ENCODE measurements around the gene ASPSCR1. TPM values are rescaled to one million over a fixed set of nuclear protein-coding genes. Genes with fewer than 3 reads are reported as not detected.

Gene ASPSCR1
- total and polyA plus RNA-seq, 9 of the 15 experiments (the other 6 are each of a cell fraction or from before 2014, with no cell fraction given), result 0.90 to 36.9 (median 11.6) TPM

DNA sequence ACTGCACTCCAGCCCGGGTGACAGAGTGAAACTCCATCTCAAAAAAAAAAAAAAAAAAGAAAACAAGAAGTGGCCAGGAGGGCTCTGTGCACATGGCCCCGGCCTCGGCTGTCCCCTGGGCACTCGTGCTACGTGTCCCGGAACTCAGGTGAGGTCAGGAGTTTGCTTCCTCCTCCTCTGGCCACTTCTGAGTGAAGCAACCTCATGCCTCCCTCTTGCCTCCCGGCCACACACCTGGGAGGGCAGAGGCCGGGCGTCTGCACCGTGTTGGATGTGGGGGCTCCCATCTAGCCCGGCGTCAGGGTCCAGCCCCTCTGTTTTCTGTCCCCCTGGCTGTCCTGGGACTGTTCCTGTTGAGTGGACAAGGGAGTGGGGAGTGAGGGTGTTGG, 22.2 kb downstream of the ASPSCR1 start:
- Histone ChIP-seq H3K9me1 (ENCODE audit: control insufficient read depth, insufficient read depth, low read length) (no peaks in the 10 kb centered on the region), H2AFZ (ENCODE audit: low read depth, low read length) (no peak overlapping the region), H3K27ac (ENCODE audit: extremely low read depth, low read depth, low read length) (no peak overlapping the region), H4K20me1 (replicated peaks; ENCODE audit: control insufficient read depth, insufficient read depth, low read length) (no peaks in the 10 kb centered on the region), H3K9me3 (replicated peaks; ENCODE audit: control insufficient read depth, insufficient read depth, low read depth, low read length) (no peaks in the 10 kb centered on the region), H3K4me2 (ENCODE audit: insufficient read depth, low read length) (no peak overlapping the region), H3K9ac (ENCODE audit: insufficient read depth in 1 of 2, low read depth in 2 of 2, low read length in 2 of 2) (no peak overlapping the region; a peak in 1 of 4 replicates), H3K4me1 (replicated peaks in 1 of 2; ENCODE audit: control insufficient read depth in 2 of 2, insufficient read depth in 2 of 2, low read length in 2 of 2) (peaks cover 0 to 63% of the 10 kb centered on the region in 2 experiments; a peak in 2 of 5 replicates), H3K36me3 (ENCODE audit: control insufficient read depth, insufficient read depth, low read length) (peaks cover 6% of the 10 kb centered on the region; the same call in 1 of the 3 replicates), H3K27me3 (ENCODE audit: control insufficient read depth in 2 of 2, insufficient read depth in 2 of 2, low read length in 2 of 2) (no peaks in the 10 kb centered on the region), H3K79me2 (ENCODE audit: control insufficient read depth, insufficient read depth, low read length) (no peaks in the 10 kb centered on the region), H3K4me3 (no peak overlapping the region)
- FAIRE-seq (no peak), ATAC-seq (no peak), DNase-seq (ENCODE audit: extremely low read depth in 1 of 4, low spot score in 3 of 4) (no peak)
- POLR2A ChIA-PET, result interaction anchor here (0.7 to 1.1 kb wide), 2 partner anchors 8 to 21 kb away, joined by 3 read pairs; no protein-coding TSS in a partner anchor
- WGBS (ENCODE audit: insufficient coverage, low coverage, missing lambda C conversion rate), result 97% methylated on average over 10 of the region's 12 CpGs
- CTCF ChIA-PET (ENCODE audit: low intra/inter-chr PET ratio), result no interaction called here
- TF ChIP-seq ATF7 (IDR thresholded peaks at IDR 0.05) (no peak), DNMT1 (IDR thresholded peaks at IDR 0.05) (no peak), ZSCAN29 (IDR thresholded peaks at IDR 0.05) (no peak), TEAD4 (IDR thresholded peaks at IDR 0.05; ENCODE audit: low read length) (no peak), TEAD4 (CRISPR knock-in tag; IDR thresholded peaks at IDR 0.05; ENCODE audit: borderline replicate concordance) (no peak), ZFX (CRISPR knock-in tag; IDR thresholded peaks at IDR 0.05) (no peak), SMAD1 (IDR thresholded peaks at IDR 0.05; ENCODE audit: low read depth, low read length, partially characterized antibody) (no peak), CHD2 (IDR thresholded peaks at IDR 0.05; ENCODE audit: low read depth, low read length) (no peak), COPS2 (conservative IDR thresholded peaks at IDR 0.05) (no peak)
- in situ Hi-C loops (cut with MboI) (no loop called here), intact Hi-C loops (cut with micrococcal nuclease) (no loop called here)
- BruUV-seq (replicated peaks), result no TSS peak

All from K562 (cell line).